GM23338 (cell line): ENCODE data around the gene CACNA1G. TPM values are rescaled to one million over a fixed set of nuclear protein-coding genes. Genes with fewer than 3 reads are reported as not detected.

Experiments
- ATAC-seq: fragments of 200-7000 bp; cut with Tn5 transposase; 3 replicates; pipeline ENCODE4 v1.9.1; 2020
- DNase-seq: peaks from one replicate; pipeline ENCODE4 v3.0.0-alpha.2; 2015; ENCODE audit warnings: low spot score
- H2AFZ ChIP-seq: fragments of 200-600 bp; sonication (generic); 2 replicates; pipeline ENCODE4 v1.8.0; 2016; ENCODE audit warnings: antibody characterized with exemption, mild to moderate bottlenecking, moderate library complexity
- H3F3A ChIP-seq: fragments of 200-600 bp; sonication (generic); replicated peaks from 2 replicates; pipeline ENCODE4 v1.8.0; 2017; ENCODE audit warnings: antibody characterized with exemption, mixed run types, low read depth
- H3K27ac ChIP-seq: fragments of 200-600 bp; sonication (generic); 2 replicates; pipeline ENCODE4 v1.6.1; 2016; ENCODE audit warnings: low read depth
- H3K27me3 ChIP-seq: fragments of 200-600 bp; sonication (generic); 2 replicates; pipeline ENCODE4 v1.8.0; 2016; ENCODE audit warnings: mild to moderate bottlenecking, mixed run types, moderate library complexity; ENCODE audit not compliant: insufficient read depth
- H3K36me3 ChIP-seq: fragments of 200-600 bp; sonication (generic); 2 replicates; pipeline ENCODE4 v1.8.0; 2016; ENCODE audit warnings: mild to moderate bottlenecking; ENCODE audit not compliant: insufficient read depth
- H3K4me1 ChIP-seq: fragments of 200-600 bp; sonication (generic); 2 replicates; pipeline ENCODE4 v1.8.0; 2016; ENCODE audit warnings: mild to moderate bottlenecking, moderate library complexity; ENCODE audit not compliant: insufficient read depth
- H3K4me2 ChIP-seq: fragments of 200-600 bp; sonication (generic); 2 replicates; pipeline ENCODE4 v1.7.1; 2017; ENCODE audit warnings: mixed run types
- H3K4me3 ChIP-seq: fragments of 200-600 bp; sonication (generic); 2 replicates; pipeline ENCODE4 v1.6.1; 2016; ENCODE audit warnings: mixed run types
- H3K79me2 ChIP-seq: fragments of 200-600 bp; sonication (generic); replicated peaks from 2 replicates; pipeline ENCODE4 v1.8.0; 2017; ENCODE audit warnings: mild to moderate bottlenecking; ENCODE audit not compliant: insufficient read depth
- H3K9me2 ChIP-seq: fragments of 200-600 bp; sonication (generic); 2 replicates; pipeline ENCODE4 v1.8.0; 2017; ENCODE audit not compliant: insufficient read depth
- H4K20me1 ChIP-seq: fragments of 200-600 bp; sonication (generic); replicated peaks from 2 replicates; pipeline ENCODE4 v1.8.0; 2017; ENCODE audit warnings: mild to moderate bottlenecking; ENCODE audit not compliant: insufficient read depth
- H3K27ac Mint-ChIP-seq: 2 replicates; pipeline ENCODE4 v1.8.0; 2020; ENCODE audit warnings: inconsistent platforms, mild to moderate bottlenecking, moderate library complexity, mixed read lengths
- H3K27me3 Mint-ChIP-seq: 3 replicates; pipeline ENCODE4 v1.8.0; 2022; ENCODE audit warnings: low read depth, mild to moderate bottlenecking, moderate library complexity, mixed read lengths, inconsistent platforms; ENCODE audit not compliant: insufficient read depth, poor library complexity
- H3K36me3 Mint-ChIP-seq: 3 replicates; pipeline ENCODE4 v1.8.0; 2021; ENCODE audit warnings: low read depth, mild to moderate bottlenecking, inconsistent platforms, moderate library complexity, mixed read lengths
- H3K4me1 Mint-ChIP-seq: 3 replicates; pipeline ENCODE4 v1.8.0; 2020; ENCODE audit warnings: mild to moderate bottlenecking, inconsistent platforms, mixed read lengths
- H3K4me3 Mint-ChIP-seq: 3 replicates; pipeline ENCODE4 v1.8.0; 2021; ENCODE audit warnings: moderate library complexity, mild to moderate bottlenecking, inconsistent platforms, mixed read lengths
- H3K9me3 Mint-ChIP-seq: 3 replicates; pipeline ENCODE4 v1.8.0; 2020; ENCODE audit warnings: moderate library complexity, mild to moderate bottlenecking, inconsistent platforms, mixed read lengths
- CTCF ChIP-seq, 2 experiments: fragments of 200-600 bp in 1 of 2; sonication (generic) in 1 of 2; conservative IDR thresholded peaks; 2 replicates each; pipeline versions ENCODE4 v1.5.1 to v1.6.1; 2016 to 2017; ENCODE audit warnings: antibody characterized with exemption in 2 of 2, low read depth in 2 of 2, mild to moderate bottlenecking in 2 of 2, moderate library complexity in 1 of 2
- ETS1 ChIP-seq: IDR thresholded peaks from 2 replicates; pipeline ENCODE4 v1.6.1; 2016; ENCODE audit warnings: antibody characterized with exemption
- JUNB ChIP-seq: IDR thresholded peaks from one replicate; pipeline ENCODE4 v1.6.1; 2016; ENCODE audit warnings: antibody characterized with exemption; ENCODE audit not compliant: unreplicated experiment
- NANOG ChIP-seq: IDR thresholded peaks from 2 replicates; pipeline ENCODE4 v1.6.1; 2016; ENCODE audit warnings: antibody characterized with exemption, borderline replicate concordance
- POLR2AphosphoS5 ChIP-seq: IDR thresholded peaks from 2 replicates; pipeline ENCODE4 v1.6.1; 2016; ENCODE audit warnings: antibody characterized with exemption, low read depth
- STAT1 ChIP-seq: IDR thresholded peaks from one replicate; pipeline ENCODE4 v1.6.1; 2016; ENCODE audit warnings: antibody characterized with exemption; ENCODE audit not compliant: unreplicated experiment
- ZNF462 ChIP-seq: fragments of 250-450 bp; sonication (Bioruptor Pico); IDR thresholded peaks from 2 replicates; pipeline ENCODE4 v1.5.0; 2020; ENCODE audit warnings: mild to moderate bottlenecking, moderate library complexity
- polyA plus RNA-seq: library from polyadenylated mRNA; unstranded; fragments of >200 nt; fragmentation: Nextera tagmentation; extraction: Ambion mirVana; gene quantifications from 2 replicates; pipeline ENCODE4 v1.2.1, GENCODE V29; 2016
- total RNA-seq: library from RNA; depleted of rRNA; stranded (reverse); fragments of >200 nt; shearing (Covaris generic); gene quantifications from 2 replicates; pipeline ENCODE4 v1.2.3, GENCODE V29; 2014

The CACNA1G gene
- total and polyA plus RNA-seq, 2 experiments from 2014 or later: 1.4 to 5.1 TPM

GRCh38 chr17:50625032-50625871 lies 64.7 kb downstream of the CACNA1G start (continued):
- TF ChIP-seq STAT1: no peak
- no peak for TF ChIP-seq NANOG
- TF ChIP-seq JUNB: no peak
- no peak for TF ChIP-seq ETS1
- no peak for TF ChIP-seq ZNF462 (CRISPR knock-in tag)

GRCh38 chr17:50626037-50626574 lies 65.6 kb downstream of the CACNA1G start:
- Mint-ChIP-seq H3K27me3 (peaks cover 18% of the 10 kb centered on the region), H3K4me1 (peaks cover 59% of the 10 kb centered on the region), H3K4me3 (no peak overlapping the region), H3K36me3 (no peaks in the 10 kb centered on the region), H3K27ac (no peak overlapping the region), H3K9me3 (no peaks in the 10 kb centered on the region)
- Histone ChIP-seq H3K4me3 (no peak overlapping the region), H3K9me2 (no peaks in the 10 kb centered on the region), H3F3A (no peaks in the 10 kb centered on the region), H4K20me1 (no peaks in the 10 kb centered on the region), H3K4me2 (peak overlapping the region; percentile 62; the same call in 1 of the 2 replicates), H3K79me2 (no peaks in the 10 kb centered on the region), H3K27ac (no peak overlapping the region), H3K27me3 (no peaks in the 10 kb centered on the region; the same call in 1 of the 2 replicates), H3K4me1 (peaks cover 22% of the 10 kb centered on the region; the same call in 1 of the 2 replicates), H3K36me3 (no peaks in the 10 kb centered on the region), H2AFZ (peak overlapping the region; percentile 90; the same call in 1 of the 2 replicates)
- peak; percentile 92 for DNase-seq
- peak; percentile 80 for ATAC-seq
- TF ChIP-seq POLR2AphosphoS5: no peak
- TF ChIP-seq CTCF (conservative IDR thresholded peaks at IDR 0.05; ENCODE audit: low read depth in 2 of 2): peak; percentile 75 to 95
